ENCODE results near the gene IFT122. TPM values are rescaled to one million over a fixed set of nuclear protein-coding genes. Genes with fewer than 3 reads are reported as not detected.
"Not testable (repeated sequence)": the region's sequence is repeated elsewhere in the genome, so short reads cannot be mapped to it uniquely, and the experiment has no call there.

Gene IFT122
- total RNA-seq, 2 experiments from 2014 or later: 21.6 to 37.0 TPM

DNA sequence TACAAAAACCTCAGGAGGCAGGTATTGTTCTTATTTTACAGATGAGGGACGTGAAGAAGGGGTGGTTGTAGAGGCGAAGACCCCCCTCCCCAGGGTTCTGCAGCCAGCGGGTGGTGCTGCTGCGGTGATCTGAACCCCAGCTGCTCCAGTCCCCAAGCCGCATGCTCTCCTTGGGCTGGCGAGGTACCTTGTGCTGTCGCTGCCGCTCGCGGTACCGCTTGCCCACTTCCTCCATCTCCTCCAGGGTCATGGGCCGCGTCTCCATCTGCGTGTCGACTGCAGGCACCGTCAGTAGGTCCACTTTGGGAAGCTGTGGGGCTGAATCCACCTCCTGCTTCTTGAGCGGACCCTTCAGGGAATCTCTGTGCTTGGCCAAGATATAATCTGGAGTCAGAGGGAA lies 29.1 kb upstream of the IFT122 start:
- CTCF ChIA-PET (ENCODE audit: unreplicated experiment): no interaction called here

DNA sequence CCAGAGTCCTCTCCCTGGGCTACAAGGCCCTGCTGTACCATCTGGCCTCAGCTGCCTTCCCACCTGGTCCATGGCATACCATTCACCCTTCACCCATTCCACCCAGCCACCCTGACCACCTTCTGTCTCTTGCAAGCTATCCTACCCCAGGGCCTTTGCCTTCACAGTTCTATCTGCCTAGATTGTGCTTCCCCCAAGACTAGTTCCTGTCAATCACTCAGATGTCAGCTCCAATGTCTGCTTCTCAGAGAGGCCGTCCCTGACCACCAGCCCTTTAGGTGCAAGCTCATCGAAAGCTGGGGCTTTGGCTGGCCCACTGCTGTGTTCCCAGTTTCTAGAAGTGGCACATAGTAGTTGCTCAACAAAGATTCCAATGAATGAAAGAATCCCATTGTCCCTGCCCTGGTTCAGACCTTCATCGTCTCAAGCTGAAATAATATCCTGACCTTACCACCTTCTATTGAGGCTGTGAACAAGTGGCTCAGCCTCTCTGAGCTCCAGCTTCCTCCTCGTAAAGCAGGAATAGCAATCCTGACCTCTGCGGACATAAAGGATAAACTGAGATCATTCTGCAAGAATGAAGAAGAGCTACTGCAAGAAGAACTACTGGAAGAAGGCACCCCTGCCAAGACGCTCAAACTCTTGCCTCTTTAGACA lies 27.4 kb upstream of the IFT122 start:
- Histone ChIP-seq H4K20me1 (ENCODE audit: insufficient read depth, low read length) (no peaks in the 10 kb centered on the region), H3K4me2 (ENCODE audit: low read length) (no peak overlapping the region), H2AFZ (ENCODE audit: low read length) (no peak overlapping the region), H3K79me2 (ENCODE audit: insufficient read depth, low read depth, low read length) (no peaks in the 10 kb centered on the region), H3K9me2 (ENCODE audit: insufficient read depth, low read length) (no peaks in the 10 kb centered on the region), H3K27ac (ENCODE audit: low read depth, low read length, poor library complexity, severe bottlenecking) (no peak overlapping the region), H3K36me3 (ENCODE audit: insufficient read depth, low read length) (no peaks in the 10 kb centered on the region), H3K9me3 (ENCODE audit: low read length) (no peaks in the 10 kb centered on the region), H3K4me3 (ENCODE audit: low read depth, low read length, poor library complexity, severe bottlenecking) (no peak overlapping the region), H3K4me1 (ENCODE audit: insufficient read depth, low read length, poor library complexity, severe bottlenecking) (no peaks in the 10 kb centered on the region)
- POLR2A ChIA-PET: interaction anchor here (0.6 to 1.3 kb wide), 2 partner anchors 10 to 696 kb away, joined by 3 to 4 read pairs; no protein-coding TSS in a partner anchor
- BruUV-seq (replicated peaks): no TSS peak
- CTCF ChIA-PET (ENCODE audit: unreplicated experiment): interaction anchor here (0.5 kb wide), 1 partner anchor 25 kb away, joined by 3 read pairs; no protein-coding TSS in a partner anchor
- TF ChIP-seq, protein P1, sequence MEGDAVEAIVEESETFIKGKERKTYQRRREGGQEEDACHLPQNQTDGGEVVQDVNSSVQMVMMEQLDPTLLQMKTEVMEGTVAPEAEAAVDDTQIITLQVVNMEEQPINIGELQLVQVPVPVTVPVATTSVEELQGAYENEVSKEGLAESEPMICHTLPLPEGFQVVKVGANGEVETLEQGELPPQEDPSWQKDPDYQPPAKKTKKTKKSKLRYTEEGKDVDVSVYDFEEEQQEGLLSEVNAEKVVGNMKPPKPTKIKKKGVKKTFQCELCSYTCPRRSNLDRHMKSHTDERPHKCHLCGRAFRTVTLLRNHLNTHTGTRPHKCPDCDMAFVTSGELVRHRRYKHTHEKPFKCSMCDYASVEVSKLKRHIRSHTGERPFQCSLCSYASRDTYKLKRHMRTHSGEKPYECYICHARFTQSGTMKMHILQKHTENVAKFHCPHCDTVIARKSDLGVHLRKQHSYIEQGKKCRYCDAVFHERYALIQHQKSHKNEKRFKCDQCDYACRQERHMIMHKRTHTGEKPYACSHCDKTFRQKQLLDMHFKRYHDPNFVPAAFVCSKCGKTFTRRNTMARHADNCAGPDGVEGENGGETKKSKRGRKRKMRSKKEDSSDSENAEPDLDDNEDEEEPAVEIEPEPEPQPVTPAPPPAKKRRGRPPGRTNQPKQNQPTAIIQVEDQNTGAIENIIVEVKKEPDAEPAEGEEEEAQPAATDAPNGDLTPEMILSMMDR (conservative IDR thresholded peaks at IDR 0.05; ENCODE audit: low read length): no peak
- no peak for TF ChIP-seq EZH2phosphoT487 (IDR thresholded peaks at IDR 0.05; ENCODE audit: borderline replicate concordance, low read depth, low read length)
- intact Hi-C loops (cut with micrococcal nuclease; ENCODE audit: unreplicated experiment): no loop called here
- no peak for DNase-seq (ENCODE audit: low spot score)

More for the DNA sequence above, 29.1 kb upstream of the IFT122 start:
- POLR2A ChIA-PET: interaction anchor here (1.0 kb wide), 1 partner anchor 28 kb away, joined by 3 read pairs; no protein-coding TSS in a partner anchor
- intact Hi-C loops (cut with micrococcal nuclease; ENCODE audit: unreplicated experiment): no loop called here
- no peak overlapping the region for H2AFZ ChIP-seq (ENCODE audit: low read length)
- no TSS peak for BruUV-seq (replicated peaks)
- H3K79me2 ChIP-seq (ENCODE audit: insufficient read depth, low read depth, low read length): no peaks in the 10 kb centered on the region
- no peak overlapping the region for H3K4me3 ChIP-seq (ENCODE audit: low read depth, low read length, poor library complexity, severe bottlenecking)
- no peaks in the 10 kb centered on the region for H4K20me1 ChIP-seq (ENCODE audit: insufficient read depth, low read length)
- no peaks in the 10 kb centered on the region for H3K4me1 ChIP-seq (ENCODE audit: insufficient read depth, low read length, poor library complexity, severe bottlenecking)
- no peaks in the 10 kb centered on the region for H3K36me3 ChIP-seq (ENCODE audit: insufficient read depth, low read length)
- no peak overlapping the region for H3K4me2 ChIP-seq (ENCODE audit: low read length)
- no peak for TF ChIP-seq EZH2phosphoT487 (IDR thresholded peaks at IDR 0.05; ENCODE audit: borderline replicate concordance, low read depth, low read length)
- TF ChIP-seq, protein P1 (conservative IDR thresholded peaks at IDR 0.05; ENCODE audit: low read length): no peak
- H3K9me3 ChIP-seq (ENCODE audit: low read length): no peaks in the 10 kb centered on the region
- no peaks in the 10 kb centered on the region for H3K9me2 ChIP-seq (ENCODE audit: insufficient read depth, low read length)
- no peak overlapping the region for H3K27ac ChIP-seq (ENCODE audit: low read depth, low read length, poor library complexity, severe bottlenecking)
- no peak for DNase-seq (ENCODE audit: low spot score)

DNA sequence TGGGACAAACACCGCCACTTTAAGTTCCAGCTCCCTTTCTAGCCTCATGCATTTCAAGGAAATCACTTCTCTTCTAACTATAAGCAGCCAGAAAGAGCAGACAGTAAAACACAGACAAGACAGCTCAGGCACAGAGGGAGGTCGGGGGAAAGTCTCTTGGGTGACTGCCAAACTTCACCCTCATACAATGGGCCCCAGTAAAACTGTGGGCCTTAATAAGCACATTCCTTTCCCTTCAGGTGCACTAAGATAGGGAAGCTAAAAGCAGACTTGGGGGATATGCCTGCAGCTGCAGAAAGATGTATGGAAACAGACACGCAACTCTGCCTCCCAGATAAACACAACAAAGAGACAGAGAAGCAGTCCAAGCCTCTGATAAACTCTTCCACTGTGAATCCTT lies 26.8 kb upstream of the IFT122 start:
- CTCF ChIA-PET (ENCODE audit: unreplicated experiment): interaction anchor here (0.5 kb wide), 1 partner anchor 25 kb away, joined by 3 read pairs; no protein-coding TSS in a partner anchor
- H3K79me2 ChIP-seq (ENCODE audit: insufficient read depth, low read depth, low read length); H3K9me3 ChIP-seq (ENCODE audit: low read length); BruUV-seq (replicated peaks); H4K20me1 ChIP-seq (ENCODE audit: insufficient read depth, low read length); H3K27ac ChIP-seq (ENCODE audit: low read depth, low read length, poor library complexity, severe bottlenecking); H3K9me2 ChIP-seq (ENCODE audit: insufficient read depth, low read length); POLR2A ChIA-PET; H3K36me3 ChIP-seq (ENCODE audit: insufficient read depth, low read length); H3K4me3 ChIP-seq (ENCODE audit: low read depth, low read length, poor library complexity, severe bottlenecking); H2AFZ ChIP-seq (ENCODE audit: low read length); intact Hi-C loops (cut with micrococcal nuclease; ENCODE audit: unreplicated experiment); H3K4me2 ChIP-seq (ENCODE audit: low read length); DNase-seq (ENCODE audit: low spot score); H3K4me1 ChIP-seq (ENCODE audit: insufficient read depth, low read length, poor library complexity, severe bottlenecking): not testable (repeated sequence)
